Fibroblast of lung (primary cell): ENCODE data around the gene DNAH14. TPM values are rescaled to one million over a fixed set of nuclear protein-coding genes. Genes with fewer than 3 reads are reported as not detected.

ENCODE experiments used
- DNase-seq, 2 donors: peaks; one replicate each; pipeline versions ENCODE4 v3.0.0 to v3.0.0-alpha.2; 2010; ENCODE audit warnings: low read depth in 2 of 2
- H2AFZ ChIP-seq: 2 replicates; pipeline ENCODE4 v1.5.1; 2012; ENCODE audit warnings: low read length, control low read depth, inconsistent platforms
- H3K27ac ChIP-seq: 2 replicates; pipeline ENCODE4 v1.5.1; 2011; ENCODE audit warnings: low read length, control low read depth; ENCODE audit not compliant: insufficient read depth
- H3K27me3 ChIP-seq: 2 replicates; pipeline ENCODE4 v1.5.1; 2011; ENCODE audit warnings: mild to moderate bottlenecking, low read length; ENCODE audit not compliant: control insufficient read depth, insufficient read depth
- H3K36me3 ChIP-seq: 2 replicates; pipeline ENCODE4 v1.5.1; 2011; ENCODE audit warnings: low read length; ENCODE audit not compliant: control insufficient read depth, insufficient read depth
- H3K4me1 ChIP-seq: 2 replicates; pipeline ENCODE4 v1.5.1; 2011; ENCODE audit warnings: low read length; ENCODE audit not compliant: control insufficient read depth, insufficient read depth; ENCODE audit errors: extremely low read depth
- H3K4me2 ChIP-seq: 2 replicates; pipeline ENCODE4 v1.5.1; 2011; ENCODE audit warnings: low read length, control low read depth; ENCODE audit not compliant: insufficient read depth; ENCODE audit errors: extremely low read depth
- H3K4me3 ChIP-seq, 4 experiments: fragments of 200-600 bp in 1 of 4; sonication (generic) in 1 of 4; replicated peaks in 1 of 4; 2 replicates each; pipeline ENCODE4 v1.5.1; 2011 to 2016; ENCODE audit warnings: low read length in 4 of 4, low read depth in 3 of 4, mild to moderate bottlenecking in 3 of 4, control low read depth in 2 of 4, inconsistent platforms in 1 of 4, mixed read lengths in 1 of 4; ENCODE audit not compliant: insufficient read depth in 1 of 4; ENCODE audit errors: control extremely low read depth in 1 of 4
- H3K79me2 ChIP-seq: 2 replicates; pipeline ENCODE4 v1.5.1; 2012; ENCODE audit warnings: mild to moderate bottlenecking, low read length, inconsistent platforms; ENCODE audit not compliant: control insufficient read depth, insufficient read depth
- H3K9ac ChIP-seq: 2 replicates; pipeline ENCODE4 v1.5.1; 2011; ENCODE audit warnings: mild to moderate bottlenecking, low read length, control low read depth; ENCODE audit not compliant: insufficient read depth
- H3K9me3 ChIP-seq: 2 replicates; pipeline ENCODE4 v1.5.1; 2012; ENCODE audit warnings: low read depth, low read length; ENCODE audit not compliant: control insufficient read depth, insufficient read depth
- H4K20me1 ChIP-seq: 2 replicates; pipeline ENCODE4 v1.5.1; 2011; ENCODE audit warnings: low read length; ENCODE audit not compliant: control insufficient read depth, insufficient read depth; ENCODE audit errors: extremely low read depth
- CTCF ChIP-seq, 2 donors: IDR thresholded peaks in 1 of 2; conservative IDR thresholded peaks in 1 of 2; 1 replicate in 1 of 2; 2 replicates in 1 of 2; pipeline ENCODE4 v1.5.1; 2011 to 2012; ENCODE audit warnings: low read length in 2 of 2, control low read depth in 1 of 2, inconsistent platforms in 1 of 2, low read depth in 1 of 2, mild to moderate bottlenecking in 1 of 2
- EZH2 ChIP-seq: IDR thresholded peaks from 2 replicates; pipeline ENCODE4 v1.5.1; 2012; ENCODE audit warnings: low read length, control low read depth, mild to moderate bottlenecking; ENCODE audit errors: missing control alignments
- polyA plus RNA-seq, 2 donors: library from polyadenylated mRNA; depleted of rRNA in 1 of 2; stranded (reverse) in 1 of 2; unstranded in 1 of 2; fragments of >200 nt; gene quantifications; 2 replicates each; pipeline ENCODE4 v1.2.1, GENCODE V29; 2011 to 2012; ENCODE audit warnings: missing spikeins in 1 of 2
- total RNA-seq: library from RNA; depleted of rRNA; stranded (reverse); fragments of >200 nt; gene quantifications from 2 replicates; pipeline ENCODE4 v1.2.1, GENCODE V29; 2014

Gene DNAH14
- total and polyA plus RNA-seq, 2 donors (not counting 1 experiment from before 2014, with no cell fraction given) = 5.4 to 19.7 TPM

GRCh38 chr1:225347123-225347683 is 417.7 kb downstream of the DNAH14 start:
- no peaks in the 10 kb centered on the region for H4K20me1 ChIP-seq
- no peak overlapping the region for H2AFZ ChIP-seq
- no peak for TF ChIP-seq CTCF (conservative IDR thresholded peaks at IDR 0.05 in 1 of 2, IDR thresholded peaks at IDR 0.05 in 1 of 2; ENCODE audit: low read depth in 1 of 2, low read length in 2 of 2)
- TF ChIP-seq EZH2 = no peak
- H3K27me3 ChIP-seq = no peaks in the 10 kb centered on the region
- H3K4me3 ChIP-seq = no peak overlapping the region
- H3K4me1 ChIP-seq = no peaks in the 10 kb centered on the region
- no peaks in the 10 kb centered on the region for H3K9me3 ChIP-seq
- H3K36me3 ChIP-seq = no peaks in the 10 kb centered on the region
- no peak for DNase-seq
- no peaks in the 10 kb centered on the region for H3K79me2 ChIP-seq
- H3K4me2 ChIP-seq = no peak overlapping the region
- H3K27ac ChIP-seq = no peak overlapping the region
- no peak overlapping the region for H3K9ac ChIP-seq

- no peak overlapping the region for H3K27ac ChIP-seq
- H3K4me2 ChIP-seq = no peak overlapping the region
- H3K36me3 ChIP-seq = no peaks in the 10 kb centered on the region
- no peaks in the 10 kb centered on the region for H3K27me3 ChIP-seq
- no peaks in the 10 kb centered on the region for H3K9me3 ChIP-seq
- no peaks in the 10 kb centered on the region for H4K20me1 ChIP-seq
- no peaks in the 10 kb centered on the region for H3K79me2 ChIP-seq
- H3K4me1 ChIP-seq = no peaks in the 10 kb centered on the region
- H2AFZ ChIP-seq = no peak overlapping the region
- TF ChIP-seq CTCF (conservative IDR thresholded peaks at IDR 0.05 in 1 of 2, IDR thresholded peaks at IDR 0.05 in 1 of 2; ENCODE audit: low read depth in 1 of 2, low read length in 2 of 2) = no peak
- no peak for TF ChIP-seq EZH2
- no peak overlapping the region for H3K9ac ChIP-seq
- H3K4me3 ChIP-seq = no peak overlapping the region
- DNase-seq = no peak
These were observed 418.9 kb downstream of the DNAH14 start for GRCh38 chr1:225348400-225348799.

DNA sequence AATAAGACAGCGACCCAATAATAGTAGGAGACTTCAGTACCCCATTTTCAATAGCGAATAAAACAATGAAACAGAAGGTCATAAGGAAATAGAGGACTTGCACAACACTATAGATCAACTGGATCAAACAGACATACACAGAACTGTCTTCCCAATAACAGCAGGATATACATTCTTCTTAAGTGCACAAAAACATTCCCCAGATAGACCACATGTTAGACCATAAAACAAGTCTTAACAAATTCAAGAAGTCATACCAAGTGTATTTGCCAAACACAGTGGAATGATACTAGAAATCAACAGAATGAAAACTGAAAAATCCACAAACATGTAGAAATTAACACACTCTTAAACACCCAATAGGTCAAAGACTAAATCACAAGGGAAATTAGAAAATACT is 420.4 kb downstream of the DNAH14 start:
- Histone ChIP-seq H3K4me3 (no peak overlapping the region), H4K20me1 (no peaks in the 10 kb centered on the region), H3K9ac (no peak overlapping the region), H3K79me2 (no peaks in the 10 kb centered on the region), H3K27ac (no peak overlapping the region), H3K27me3 (no peaks in the 10 kb centered on the region), H2AFZ (no peak overlapping the region), H3K36me3 (no peaks in the 10 kb centered on the region), H3K4me2 (no peak overlapping the region), H3K4me1 (no peaks in the 10 kb centered on the region), H3K9me3 (no peaks in the 10 kb centered on the region)
- TF ChIP-seq CTCF (conservative IDR thresholded peaks at IDR 0.05 in 1 of 2, IDR thresholded peaks at IDR 0.05 in 1 of 2; ENCODE audit: low read depth in 1 of 2, low read length in 2 of 2) (no peak), EZH2 (no peak)
- DNase-seq = no peak
